ENCODE data around the gene TFPI2.

TFPI2 gene

GRCh38 chr7:93910076-93910994 lies 19.8 kb upstream of the TFPI2 start:
- no peak for DNase-seq (ENCODE audit: low read depth in 2 of 2, low spot score in 1 of 2)

- no peak for DNase-seq (ENCODE audit: low read depth in 2 of 2, low spot score in 1 of 2)
These were observed 15.7 kb upstream of the TFPI2 start, which contains the start of gene GNGT1 for GRCh38 chr7:93906267-93906666. TSS of gene GNGT1 (plus strand) at chr7:93906567. CDS start at chr7:93906747, 180 bp downstream.

GRCh38 chr7:93902777-93903423 lies 12.3 kb upstream of the TFPI2 start:
- no peak for DNase-seq (ENCODE audit: low read depth in 2 of 2, low spot score in 1 of 2)

GRCh38 chr7:93897680-93898079 lies 7.1 kb upstream of the TFPI2 start:
- no peak for DNase-seq (ENCODE audit: low read depth in 2 of 2, low spot score in 1 of 2)

- no peak for DNase-seq (ENCODE audit: low read depth in 2 of 2, low spot score in 1 of 2)
These were observed 5.5 kb upstream of the TFPI2 start for GRCh38 chr7:93895859-93896600.

GRCh38 chr7:93894966-93895640 lies 4.5 kb upstream of the TFPI2 start:
- DNase-seq (ENCODE audit: low read depth in 2 of 2, low spot score in 1 of 2), result no peak

GRCh38 chr7:93894426-93894825 lies 3.9 kb upstream of the TFPI2 start:
- no peak for DNase-seq (ENCODE audit: low read depth in 2 of 2, low spot score in 1 of 2)

- no peak for DNase-seq (ENCODE audit: low read depth in 2 of 2, low spot score in 1 of 2)
These were observed 501 bp downstream of the TFPI2 start for GRCh38 chr7:93890041-93890463.

GRCh38 chr7:93889261-93889660 lies 1.3 kb downstream of the TFPI2 start:
- no peak for DNase-seq (ENCODE audit: low read depth in 2 of 2, low spot score in 1 of 2)

GRCh38 chr7:93884541-93884940 lies 6.0 kb downstream of the TFPI2 start:
- no peak for DNase-seq (ENCODE audit: low read depth in 2 of 2, low spot score in 1 of 2)

GRCh38 chr7:93883917-93884345 lies 6.6 kb downstream of the TFPI2 start:
- no peak for DNase-seq (ENCODE audit: low read depth in 2 of 2, low spot score in 1 of 2)

GRCh38 chr7:93883078-93883916 lies 7.3 kb downstream of the TFPI2 start:
- no peak for DNase-seq (ENCODE audit: low read depth in 2 of 2, low spot score in 1 of 2)

- no peak for DNase-seq (ENCODE audit: low read depth in 2 of 2, low spot score in 1 of 2)
These were observed 8.1 kb downstream of the TFPI2 start for GRCh38 chr7:93882468-93882867.

GRCh38 chr7:93879356-93879755 lies 11.2 kb downstream of the TFPI2 start:
- DNase-seq (ENCODE audit: low read depth in 2 of 2, low spot score in 1 of 2), result no peak

GRCh38 chr7:93877742-93878141 lies 12.8 kb downstream of the TFPI2 start:
- DNase-seq (ENCODE audit: low read depth in 2 of 2, low spot score in 1 of 2), result no peak

- no peak for DNase-seq (ENCODE audit: low read depth in 2 of 2, low spot score in 1 of 2)
These were observed 16.5 kb downstream of the TFPI2 start for GRCh38 chr7:93873998-93874574.

- no peak for DNase-seq (ENCODE audit: low read depth in 2 of 2, low spot score in 1 of 2)
These were observed 23.7 kb downstream of the TFPI2 start for GRCh38 chr7:93866886-93867285.

GRCh38 chr7:93862651-93863050 lies 27.9 kb downstream of the TFPI2 start:
- DNase-seq (ENCODE audit: low read depth in 2 of 2, low spot score in 1 of 2), result no peak

- DNase-seq (ENCODE audit: low read depth in 2 of 2, low spot score in 1 of 2), result no peak
These were observed 29.1 kb downstream of the TFPI2 start for GRCh38 chr7:93861325-93861949.
